Fibroblast of mammary gland (primary cell): ENCODE measurements around the gene SH3BGRL2.

ENCODE experiments used
- DNase-seq: peaks from one replicate; pipeline ENCODE4 v3.0.0-alpha.2; 2010; ENCODE audit warnings: low read depth
- H3K4me3 ChIP-seq: 2 replicates; pipeline ENCODE4 v1.5.1; 2011; ENCODE audit warnings: low read depth, mild to moderate bottlenecking, low read length, moderate library complexity; ENCODE audit not compliant: control insufficient read depth
- CTCF ChIP-seq: conservative IDR thresholded peaks from 2 replicates; pipeline ENCODE4 v1.5.1; 2011; ENCODE audit warnings: low read depth, low read length, inconsistent platforms; ENCODE audit not compliant: control insufficient read depth, insufficient read depth

SH3BGRL2 gene

GRCh38 chr6:79686707-79687309 lies 55.7 kb downstream of the SH3BGRL2 start:
- H3K4me3 ChIP-seq = no peak overlapping the region
- no peak for DNase-seq
- TF ChIP-seq CTCF = no peak

- DNase-seq = no peak
- no peak for TF ChIP-seq CTCF
- H3K4me3 ChIP-seq = no peak overlapping the region
These were observed 56.6 kb downstream of the SH3BGRL2 start for GRCh38 chr6:79687759-79688158.

- H3K4me3 ChIP-seq = no peak overlapping the region
- DNase-seq = peak; percentile 33
- TF ChIP-seq CTCF = no peak
These were observed 63.0 kb downstream of the SH3BGRL2 start for GRCh38 chr6:79694156-79694555.

GRCh38 chr6:79694623-79695343 lies 63.7 kb downstream of the SH3BGRL2 start:
- TF ChIP-seq CTCF = peak; percentile 50
- DNase-seq = peak; percentile 9
- no peak overlapping the region for H3K4me3 ChIP-seq

- TF ChIP-seq CTCF = no peak
- no peak for DNase-seq
These were observed 66.3 kb downstream of the SH3BGRL2 start for GRCh38 chr6:79697430-79697829.

GRCh38 chr6:79699606-79700005 lies 68.5 kb downstream of the SH3BGRL2 start:
- no peak for TF ChIP-seq CTCF
- no peak overlapping the region for H3K4me3 ChIP-seq
- DNase-seq = no peak

More at GRCh38 chr6:79697430-79697829, 66.3 kb downstream of the SH3BGRL2 start:
- no peak overlapping the region for H3K4me3 ChIP-seq
